ENCODE measurements around the gene SACM1L. TPM values are rescaled to one million over a fixed set of nuclear protein-coding genes. Genes with fewer than 3 reads are reported as not detected.

The SACM1L gene
- total RNA-seq = 27.8 and 38.4 TPM in 2 replicates

- DNase-seq (ENCODE audit: low read depth, low spot score) = peak; percentile 92
Observed at GRCh38 chr3:45688882-45689786, at the start of gene SACM1L. Gene SACM1L, plus strand, starts transcription at chr3:45689396. Its CDS starts 70 bp downstream, at chr3:45689466.

- DNase-seq (ENCODE audit: low read depth, low spot score) = no peak
Observed at GRCh38 chr3:45640091-45640507, 49.1 kb upstream of the SACM1L start.

GRCh38 chr3:45640724-45641361 is 48.4 kb upstream of the SACM1L start:
- no peak for DNase-seq (ENCODE audit: low read depth, low spot score)

- no peak for DNase-seq (ENCODE audit: low read depth, low spot score)
Observed at GRCh38 chr3:45641756-45642155, 47.4 kb upstream of the SACM1L start.

GRCh38 chr3:45642731-45643152 is 46.5 kb upstream of the SACM1L start:
- DNase-seq (ENCODE audit: low read depth, low spot score) = no peak

- DNase-seq (ENCODE audit: low read depth, low spot score) = peak; percentile 72
Observed at GRCh38 chr3:45644063-45644790, 45.0 kb upstream of the SACM1L start.

GRCh38 chr3:45644791-45645201 is 44.4 kb upstream of the SACM1L start:
- DNase-seq (ENCODE audit: low read depth, low spot score) = peak; percentile 80

- no peak for DNase-seq (ENCODE audit: low read depth, low spot score)
Observed at GRCh38 chr3:45646051-45646585, 43.1 kb upstream of the SACM1L start.

GRCh38 chr3:45647148-45647619 is 42.0 kb upstream of the SACM1L start:
- DNase-seq (ENCODE audit: low read depth, low spot score) = peak; percentile 87

GRCh38 chr3:45653205-45653604 is 36.0 kb upstream of the SACM1L start:
- no peak for DNase-seq (ENCODE audit: low read depth, low spot score)

- DNase-seq (ENCODE audit: low read depth, low spot score) = no peak
Observed at GRCh38 chr3:45654397-45654944, 34.7 kb upstream of the SACM1L start.

GRCh38 chr3:45655906-45656305 is 33.3 kb upstream of the SACM1L start:
- no peak for DNase-seq (ENCODE audit: low read depth, low spot score)

- DNase-seq (ENCODE audit: low read depth, low spot score) = peak; percentile 86
Observed at GRCh38 chr3:45656575-45657363, 32.4 kb upstream of the SACM1L start.

- DNase-seq (ENCODE audit: low read depth, low spot score) = no peak
Observed at GRCh38 chr3:45657853-45658252, 31.3 kb upstream of the SACM1L start.

- no peak for DNase-seq (ENCODE audit: low read depth, low spot score)
Observed at GRCh38 chr3:45659661-45660566, 29.3 kb upstream of the SACM1L start.

GRCh38 chr3:45660567-45660901 is 28.7 kb upstream of the SACM1L start:
- DNase-seq (ENCODE audit: low read depth, low spot score) = no peak

GRCh38 chr3:45664578-45664977 is 24.6 kb upstream of the SACM1L start:
- DNase-seq (ENCODE audit: low read depth, low spot score) = no peak

- DNase-seq (ENCODE audit: low read depth, low spot score) = no peak
Observed at GRCh38 chr3:45665101-45665572, 24.1 kb upstream of the SACM1L start.

- no peak for DNase-seq (ENCODE audit: low read depth, low spot score)
Observed at GRCh38 chr3:45666757-45667431, 22.3 kb upstream of the SACM1L start.

All from pulmonary artery endothelial cell (primary cell).